K562 (cell line): ENCODE measurements around the gene DDX50. TPM values are rescaled to one million over a fixed set of nuclear protein-coding genes. Genes with fewer than 3 reads are reported as not detected.
A peak's percentile ranks its signal among the peaks of the same experiment; 100 is the strongest.

Source experiments
- ATAC-seq: fragments of 200-7000 bp; cut with Tn5 transposase; 3 replicates; pipeline ENCODE4 v1.9.1; 2020; ENCODE audit warnings: moderate library complexity
- BruUV-seq: library from RNA; stranded (reverse); fragments of 400-500 nt; replicated peaks from 2 replicates; lab custom pipeline; 2021; lab: Mats Ljungman, UMichigan
- CTCF ChIA-PET: fragments of 300-600 bp; formaldehyde crosslinking; extraction: SDS; loops from one replicate; lab custom pipeline; 2021; ENCODE audit warnings: low intra/inter-chr PET ratio; lab: Yijun Ruan, JAX
- POLR2A ChIA-PET: fragments of 300-600, 350-650 bp; sonication (Branson Sonifier 250); formaldehyde crosslinking; extraction: SDS; loops from one replicate; lab custom pipeline; 2021; ENCODE audit warnings: antibody characterized with exemption, inconsistent platforms; lab: Yijun Ruan, JAX
- DNase-seq, 4 experiments: peaks; one replicate each; pipeline versions ENCODE4 v3.0.0 to v3.0.0-alpha.2; 2011 to 2018; ENCODE audit warnings: low spot score in 3 of 4, mixed read lengths in 3 of 4; ENCODE audit errors: extremely low read depth in 1 of 4
- FAIRE-seq: peaks from 2 replicates; lab custom pipeline; 2011; peaks lifted over from hg19 to GRCh38; lab: Jason Lieb, UNC
- H2AFZ ChIP-seq: 2 replicates; pipeline ENCODE4 v1.6.0; 2011; ENCODE audit warnings: low read depth, low read length, control low read depth, inconsistent platforms
- H3K27ac ChIP-seq: fragments of 200-600 bp; 3 replicates; pipeline ENCODE4 v1.8.0; 2011; ENCODE audit warnings: low read depth, mild to moderate bottlenecking, control low read depth, inconsistent platforms, low read length, moderate library complexity, mixed read lengths; ENCODE audit errors: extremely low read depth
- H3K27me3 ChIP-seq, 2 experiments: fragments of 300-600 bp in 1 of 2; 2 replicates in 1 of 2; 3 replicates in 1 of 2; pipeline versions ENCODE4 v1.6.0 to v1.8.0; 2011; ENCODE audit warnings: inconsistent platforms in 2 of 2, low read length in 2 of 2, mild to moderate bottlenecking in 1 of 2, mixed read lengths in 1 of 2, moderate library complexity in 1 of 2; ENCODE audit not compliant: control insufficient read depth in 2 of 2, insufficient read depth in 2 of 2
- H3K36me3 ChIP-seq: fragments of 300-600 bp; 3 replicates; pipeline ENCODE4 v1.8.0; 2011; ENCODE audit warnings: mild to moderate bottlenecking, low read length, inconsistent platforms; ENCODE audit not compliant: control insufficient read depth, insufficient read depth
- H3K4me1 ChIP-seq, 2 experiments: fragments of 200-600 bp in 1 of 2; replicated peaks in 1 of 2; 2 replicates in 1 of 2; 3 replicates in 1 of 2; pipeline versions ENCODE4 v1.5.1 to v1.8.0; 2011; ENCODE audit warnings: inconsistent platforms in 2 of 2, low read length in 2 of 2, mild to moderate bottlenecking in 1 of 2, mixed read lengths in 1 of 2, moderate library complexity in 1 of 2; ENCODE audit not compliant: control insufficient read depth in 2 of 2, insufficient read depth in 2 of 2
- H3K4me2 ChIP-seq: 2 replicates; pipeline ENCODE4 v1.6.1; 2011; ENCODE audit warnings: low read length, control low read depth, inconsistent platforms, mixed read lengths; ENCODE audit not compliant: insufficient read depth
- H3K4me3 ChIP-seq: fragments of 200-600 bp; sonication (generic), shearing (Covaris generic); 2 replicates; pipeline ENCODE4 v1.5.1; 2016; ENCODE audit warnings: control low read depth, inconsistent platforms
- H3K79me2 ChIP-seq: fragments of 200-600 bp; 3 replicates; pipeline ENCODE4 v1.8.0; 2011; ENCODE audit warnings: low read length, inconsistent platforms; ENCODE audit not compliant: control insufficient read depth, insufficient read depth
- H3K9ac ChIP-seq, 2 experiments: 2 replicates each; pipeline versions ENCODE4 v1.6.0 to v1.6.1; 2011; ENCODE audit warnings: low read depth in 2 of 2, low read length in 2 of 2, control low read depth in 1 of 2, inconsistent platforms in 1 of 2, mild to moderate bottlenecking in 1 of 2, mixed read lengths in 1 of 2; ENCODE audit not compliant: insufficient read depth in 1 of 2
- H3K9me1 ChIP-seq: one replicate; pipeline ENCODE4 v1.6.0; 2011; ENCODE audit warnings: inconsistent platforms, mild to moderate bottlenecking, low read length, moderate library complexity; ENCODE audit not compliant: control insufficient read depth, insufficient read depth
- H3K9me3 ChIP-seq: replicated peaks from 2 replicates; pipeline ENCODE4 v1.5.1; 2011; ENCODE audit warnings: low read depth, low read length, inconsistent platforms; ENCODE audit not compliant: control insufficient read depth, insufficient read depth
- H4K20me1 ChIP-seq: replicated peaks from 2 replicates; pipeline ENCODE4 v1.6.1; 2011; ENCODE audit warnings: low read length, inconsistent platforms, mixed read lengths; ENCODE audit not compliant: control insufficient read depth, insufficient read depth
- CEBPB ChIP-seq: fragments of 450-650 bp; IDR thresholded peaks from 2 replicates; pipeline ENCODE4 v1.6.1; 2016; ENCODE audit warnings: missing genetic modification characterization, missing compliant biosample characterization
- CEBPG ChIP-seq, 3 experiments: fragments of 200-800 bp in 1 of 3; sonication (Bioruptor generic) in 1 of 3; sonication (generic) in 1 of 3; formaldehyde crosslinking in 1 of 3; IDR thresholded peaks in 2 of 3; conservative IDR thresholded peaks in 1 of 3; 2 replicates each; pipeline versions ENCODE4 v1.6.1 to v1.8.0; 2016 to 2022; ENCODE audit warnings: missing compliant biosample characterization in 2 of 3, missing genetic modification characterization in 2 of 3, mild to moderate bottlenecking in 1 of 3, missing genetic modification reagents in 1 of 3
- SIN3A ChIP-seq, 2 experiments: fragments of 150-350 bp in 1 of 2; IDR thresholded peaks; 2 replicates each; pipeline ENCODE4 v1.6.1; 2011 to 2016; ENCODE audit warnings: borderline replicate concordance in 2 of 2, low read depth in 2 of 2, low read length in 2 of 2, mild to moderate bottlenecking in 2 of 2, moderate library complexity in 2 of 2; ENCODE audit not compliant: control insufficient read depth in 1 of 2
- SIX5 ChIP-seq, 2 experiments: IDR thresholded peaks; 2 replicates each; pipeline ENCODE4 v1.6.1; 2011; ENCODE audit warnings: low read length in 2 of 2, borderline replicate concordance in 1 of 2, low read depth in 1 of 2, mild to moderate bottlenecking in 1 of 2, moderate library complexity in 1 of 2; ENCODE audit not compliant: insufficient read depth in 1 of 2
- TBL1XR1 ChIP-seq, 2 experiments: IDR thresholded peaks; 2 replicates each; pipeline ENCODE4 v1.6.1; 2012; ENCODE audit warnings: improper control_type of control experiment in 2 of 2, low read length in 2 of 2, mild to moderate bottlenecking in 1 of 2
- WGBS: fragments of 100-300 bp; shearing (Covaris generic); methylation state at CpG from one replicate; pipeline ENCODE4 v1.1.6; 2016; ENCODE audit warnings: low coverage, mixed read lengths; ENCODE audit not compliant: insufficient coverage; ENCODE audit errors: missing lambda C conversion rate; 5-methylcytosine and 5-hydroxymethylcytosine counted together
- in situ Hi-C: fragments of 300-500 bp; cut with MboI; formaldehyde crosslinking; loops from 4 replicates; pipeline ENCODE4 v1.15.0; 2018; ENCODE audit warnings: inconsistent platforms, mixed read lengths
- intact Hi-C: fragments of 100-400 bp; cut with micrococcal nuclease; formaldehyde crosslinking; loops from 2 replicates; pipeline ENCODE4 v1.14.2; 2022
- polyA plus RNA-seq, 8 experiments: library from polyadenylated mRNA; depleted of rRNA in 4 of 8; stranded (reverse) in 5 of 8; unstranded in 3 of 8; fragments of >200 nt; fragmentation: Nextera tagmentation in 2 of 8; fragmentation: Illumina TruSeq in 1 of 8; extraction: Ambion mirVana in 2 of 8; extraction: Trizol in 1 of 8; gene quantifications; 2 replicates each; pipeline versions ENCODE4 v1.2.1 to v1.2.3, GENCODE V29; 2011 to 2014; ENCODE audit warnings: inconsistent platforms in 1 of 8, missing spikeins in 1 of 8
- total RNA-seq, 7 experiments: library from RNA; depleted of rRNA in 6 of 7; stranded (reverse); fragments of >200 nt in 6 of 7; fragmentation: Illumina TruSeq in 2 of 7; extraction: Trizol in 2 of 7; gene quantifications; 2 replicates each; pipeline versions ENCODE4 v1.2.1 to v1.2.3, GENCODE V29; 2011 to 2021; ENCODE audit warnings: low replicate concordance in 1 of 7
- TF ChIP-seq, protein P1 (sequence below): fragments of 450-650 bp; IDR thresholded peaks from 2 replicates; pipeline ENCODE4 v1.6.1; 2017; ENCODE audit warnings: antibody characterized with exemption, mild to moderate bottlenecking
- TF ChIP-seq, protein P2 (sequence below): fragments of 450-650 bp; IDR thresholded peaks from 2 replicates; pipeline ENCODE4 v1.6.1; 2016; ENCODE audit warnings: missing biosample characterization, missing genetic modification characterization

Gene DDX50
- total and polyA plus RNA-seq, 9 of the 15 experiments (the other 6 are each of a cell fraction or from before 2014, with no cell fraction given) = 36.7 to 86.8 (median 57.4) TPM

DNA sequence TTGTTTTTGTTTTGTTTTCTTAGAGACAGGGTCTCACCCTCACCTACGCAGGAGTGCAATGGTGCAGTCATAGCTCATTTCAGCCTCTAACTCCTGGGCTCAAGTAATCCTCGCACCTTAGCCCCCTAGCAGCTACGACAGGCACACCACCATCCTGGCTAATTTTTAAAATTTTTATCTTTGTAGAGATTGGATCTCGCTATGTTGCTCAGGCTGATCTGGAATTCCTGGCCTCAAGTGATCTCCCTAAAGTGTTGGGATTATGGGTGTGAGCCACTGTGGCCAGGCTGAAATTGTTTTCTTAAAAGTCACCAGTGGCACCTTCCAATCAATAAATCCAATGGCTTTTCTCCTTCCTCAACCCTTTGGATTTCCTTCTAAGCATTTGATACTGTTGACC is 20.9 kb upstream of the DDX50 start (continued):
- TF ChIP-seq, protein P1, sequence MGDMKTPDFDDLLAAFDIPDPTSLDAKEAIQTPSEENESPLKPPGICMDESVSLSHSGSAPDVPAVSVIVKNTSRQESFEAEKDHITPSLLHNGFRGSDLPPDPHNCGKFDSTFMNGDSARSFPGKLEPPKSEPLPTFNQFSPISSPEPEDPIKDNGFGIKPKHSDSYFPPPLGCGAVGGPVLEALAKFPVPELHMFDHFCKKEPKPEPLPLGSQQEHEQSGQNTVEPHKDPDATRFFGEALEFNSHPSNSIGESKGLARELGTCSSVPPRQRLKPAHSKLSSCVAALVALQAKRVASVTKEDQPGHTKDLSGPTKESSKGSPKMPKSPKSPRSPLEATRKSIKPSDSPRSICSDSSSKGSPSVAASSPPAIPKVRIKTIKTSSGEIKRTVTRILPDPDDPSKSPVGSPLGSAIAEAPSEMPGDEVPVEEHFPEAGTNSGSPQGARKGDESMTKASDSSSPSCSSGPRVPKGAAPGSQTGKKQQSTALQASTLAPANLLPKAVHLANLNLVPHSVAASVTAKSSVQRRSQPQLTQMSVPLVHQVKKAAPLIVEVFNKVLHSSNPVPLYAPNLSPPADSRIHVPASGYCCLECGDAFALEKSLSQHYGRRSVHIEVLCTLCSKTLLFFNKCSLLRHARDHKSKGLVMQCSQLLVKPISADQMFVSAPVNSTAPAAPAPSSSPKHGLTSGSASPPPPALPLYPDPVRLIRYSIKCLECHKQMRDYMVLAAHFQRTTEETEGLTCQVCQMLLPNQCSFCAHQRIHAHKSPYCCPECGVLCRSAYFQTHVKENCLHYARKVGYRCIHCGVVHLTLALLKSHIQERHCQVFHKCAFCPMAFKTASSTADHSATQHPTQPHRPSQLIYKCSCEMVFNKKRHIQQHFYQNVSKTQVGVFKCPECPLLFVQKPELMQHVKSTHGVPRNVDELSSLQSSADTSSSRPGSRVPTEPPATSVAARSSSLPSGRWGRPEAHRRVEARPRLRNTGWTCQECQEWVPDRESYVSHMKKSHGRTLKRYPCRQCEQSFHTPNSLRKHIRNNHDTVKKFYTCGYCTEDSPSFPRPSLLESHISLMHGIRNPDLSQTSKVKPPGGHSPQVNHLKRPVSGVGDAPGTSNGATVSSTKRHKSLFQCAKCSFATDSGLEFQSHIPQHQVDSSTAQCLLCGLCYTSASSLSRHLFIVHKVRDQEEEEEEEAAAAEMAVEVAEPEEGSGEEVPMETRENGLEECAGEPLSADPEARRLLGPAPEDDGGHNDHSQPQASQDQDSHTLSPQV = no peak
- no peak for TF ChIP-seq SIN3A (IDR thresholded peaks at IDR 0.05; ENCODE audit: borderline replicate concordance in 2 of 2, control insufficient read depth in 1 of 2, low read depth in 2 of 2, low read length in 2 of 2)
- no peak for TF ChIP-seq SIX5 (IDR thresholded peaks at IDR 0.05; ENCODE audit: borderline replicate concordance in 1 of 2, insufficient read depth in 1 of 2, low read depth in 1 of 2, low read length in 2 of 2)
- TF ChIP-seq, all 486 proteins: peak for 0

DNA sequence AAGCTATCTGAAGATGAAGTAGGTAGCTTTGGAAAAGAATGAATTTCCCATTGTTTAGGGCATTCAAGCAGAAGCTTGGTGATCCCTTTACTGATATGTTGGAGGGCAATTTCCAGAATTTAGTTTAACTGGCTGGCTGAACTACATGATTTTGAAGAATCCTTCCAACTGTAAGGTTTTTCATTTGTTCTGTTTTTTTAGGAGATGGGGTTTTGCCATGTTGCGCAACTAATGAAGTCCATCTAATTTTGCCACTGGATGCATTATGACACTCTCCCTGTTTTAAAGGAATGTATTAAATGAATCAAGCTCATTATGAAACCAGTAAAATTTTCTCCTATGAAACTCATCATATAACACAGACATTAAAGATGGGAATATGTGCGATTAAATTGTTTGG is 6.1 kb upstream of the DDX50 start:
- no peaks in the 10 kb centered on the region for H3K9me1 ChIP-seq
- 74% methylated on average over 2 of the region's 2 CpGs for WGBS
- no peaks in the 10 kb centered on the region for H4K20me1 ChIP-seq
- H2AFZ ChIP-seq = no peak overlapping the region
- H3K27me3 ChIP-seq = no peaks in the 10 kb centered on the region
- H3K4me3 ChIP-seq = no peak overlapping the region
- no peak for DNase-seq
- no peak overlapping the region for H3K9ac ChIP-seq
- in situ Hi-C loops (loop anchor here (10.0 kb wide), 1 partner anchor 680 kb away; no protein-coding TSS in a partner anchor), intact Hi-C loops (loop anchor here (5.0 to 10.0 kb wide), 4 partner anchors 63 to 1108 kb away; no protein-coding TSS in a partner anchor)
- FAIRE-seq = no peak
- no peak overlapping the region for H3K27ac ChIP-seq
- H3K79me2 ChIP-seq = no peaks in the 10 kb centered on the region
- CTCF ChIA-PET = no interaction called here
- TF ChIP-seq TBL1XR1 (IDR thresholded peaks at IDR 0.05; ENCODE audit: low read length in 2 of 2) (no peak), CEBPG (CRISPR knock-in tag; IDR thresholded peaks at IDR 0.05) (peak; percentile 63; the same call in 1 of the 2 replicates), CEBPG (tag; conservative IDR thresholded peaks at IDR 0.05 in 1 of 2, IDR thresholded peaks at IDR 0.05 in 1 of 2) (peak; percentile 84 to 96), CEBPB (peak; percentile 97)
- TF ChIP-seq, protein P2, sequence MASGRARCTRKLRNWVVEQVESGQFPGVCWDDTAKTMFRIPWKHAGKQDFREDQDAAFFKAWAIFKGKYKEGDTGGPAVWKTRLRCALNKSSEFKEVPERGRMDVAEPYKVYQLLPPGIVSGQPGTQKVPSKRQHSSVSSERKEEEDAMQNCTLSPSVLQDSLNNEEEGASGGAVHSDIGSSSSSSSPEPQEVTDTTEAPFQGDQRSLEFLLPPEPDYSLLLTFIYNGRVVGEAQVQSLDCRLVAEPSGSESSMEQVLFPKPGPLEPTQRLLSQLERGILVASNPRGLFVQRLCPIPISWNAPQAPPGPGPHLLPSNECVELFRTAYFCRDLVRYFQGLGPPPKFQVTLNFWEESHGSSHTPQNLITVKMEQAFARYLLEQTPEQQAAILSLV (tag) = 0 out of 2 replicates have a peak, but pooled peaks have one; percentile 10
- POLR2A ChIA-PET = interaction anchor here (0.7 to 1.2 kb wide), 2 partner anchors 15 to 189 kb away, joined by 3 to 4 read pairs; no protein-coding TSS in a partner anchor
- H3K9me3 ChIP-seq = no peaks in the 10 kb centered on the region
- H3K36me3 ChIP-seq = no peaks in the 10 kb centered on the region
- no TSS peak for BruUV-seq
- H3K4me2 ChIP-seq = no peak overlapping the region
- no peak for ATAC-seq
- H3K4me1 ChIP-seq = peaks cover 0 to under 1% of the 10 kb centered on the region in 2 experiments; a peak in 1 of 5 replicates
